DOHH2 (cell line): ENCODE results near the gene TAT.
"Not testable (repeated sequence)": the region's sequence is repeated elsewhere in the genome, so short reads cannot be mapped to it uniquely, and the experiment has no call there.

Experiments used
- H3F3A ChIP-seq: fragments of 200-600 bp; sonication (generic), shearing (Covaris generic); 2 replicates; pipeline ENCODE4 v1.6.0; 2016; ENCODE audit warnings: antibody characterized with exemption, mild to moderate bottlenecking; ENCODE audit not compliant: control insufficient read depth, insufficient read depth
- H3K27ac ChIP-seq: fragments of 200-600 bp; sonication (generic); 2 replicates; pipeline ENCODE4 v1.5.1; 2014; ENCODE audit warnings: low read depth, mild to moderate bottlenecking, low read length, moderate library complexity
- H3K27me3 ChIP-seq: fragments of 200-600 bp; sonication (generic); 2 replicates; pipeline ENCODE4 v1.6.1; 2014; ENCODE audit warnings: mild to moderate bottlenecking, low read length, mixed read lengths; ENCODE audit not compliant: control insufficient read depth
- H3K36me3 ChIP-seq: fragments of 200-600 bp; sonication (generic); 2 replicates; pipeline ENCODE4 v1.6.1; 2014; ENCODE audit warnings: mild to moderate bottlenecking, low read length, moderate library complexity, mixed read lengths; ENCODE audit not compliant: control insufficient read depth
- H3K4me1 ChIP-seq: fragments of 200-600 bp; sonication (generic); 2 replicates; pipeline ENCODE4 v1.6.1; 2014; ENCODE audit warnings: mild to moderate bottlenecking, low read length, mixed read lengths; ENCODE audit not compliant: control insufficient read depth
- H3K4me2 ChIP-seq: fragments of 200-600 bp; sonication (generic); 2 replicates; pipeline ENCODE4 v1.6.0; 2014; ENCODE audit warnings: mild to moderate bottlenecking, low read length, moderate library complexity
- H3K4me3 ChIP-seq: fragments of 200-600 bp; sonication (generic); 2 replicates; pipeline ENCODE4 v1.5.1; 2014; ENCODE audit warnings: mild to moderate bottlenecking, low read length, mixed read lengths
- H3K79me2 ChIP-seq: fragments of 200-600 bp; sonication (generic); 2 replicates; pipeline ENCODE4 v1.6.1; 2014; ENCODE audit warnings: mild to moderate bottlenecking, low read length, mixed read lengths; ENCODE audit not compliant: control insufficient read depth
- H3K9me2 ChIP-seq: fragments of 200-600 bp; sonication (generic); replicated peaks from 2 replicates; pipeline ENCODE4 v1.6.1; 2014; ENCODE audit warnings: mild to moderate bottlenecking, low read length, mixed read lengths; ENCODE audit not compliant: control insufficient read depth
- H3K9me3 ChIP-seq: fragments of 200-600 bp; sonication (generic); 2 replicates; pipeline ENCODE4 v1.6.1; 2014; ENCODE audit warnings: antibody characterized with exemption, low read length, mixed read lengths; ENCODE audit not compliant: control insufficient read depth, insufficient read depth
- H4K20me1 ChIP-seq: fragments of 200-600 bp; sonication (generic); 2 replicates; pipeline ENCODE4 v1.6.0; 2014; ENCODE audit warnings: low read depth, mild to moderate bottlenecking, antibody characterized with exemption, low read length, moderate library complexity; ENCODE audit not compliant: control insufficient read depth, insufficient read depth
- CTCF ChIP-seq: fragments of 200-600 bp; sonication (generic); IDR thresholded peaks from one replicate; pipeline ENCODE4 v1.5.1; 2014; ENCODE audit warnings: antibody characterized with exemption, mild to moderate bottlenecking, low read depth, low read length; ENCODE audit not compliant: poor library complexity, severe bottlenecking
- EZH2phosphoT487 ChIP-seq: fragments of 200-600 bp; sonication (generic); IDR thresholded peaks from 2 replicates; pipeline ENCODE4 v1.6.1; 2017; ENCODE audit warnings: borderline replicate concordance, mild to moderate bottlenecking, antibody characterized with exemption, low read length, moderate library complexity, mixed read lengths

Gene TAT

GRCh38 chr16:71564335-71564967, 12.4 kb downstream of the TAT start:
- TF ChIP-seq CTCF, result no peak
- no peak for TF ChIP-seq EZH2phosphoT487
- H3K27me3 ChIP-seq, result no peaks in the 10 kb centered on the region
- peaks cover 9% of the 10 kb centered on the region; the same call in 1 of the 2 replicates for H3K9me3 ChIP-seq
- 0 out of 2 replicates have a peak, but pooled peaks cover 4% of the 10 kb centered on the region for H3F3A ChIP-seq
- no peaks in the 10 kb centered on the region for H4K20me1 ChIP-seq
- no peaks in the 10 kb centered on the region for H3K36me3 ChIP-seq
- peak overlapping the region; percentile 83 for H3K27ac ChIP-seq
- peaks cover 20% of the 10 kb centered on the region for H3K4me1 ChIP-seq
- H3K4me3 ChIP-seq, result peak overlapping the region; percentile 74
- H3K4me2 ChIP-seq, result peak overlapping the region; percentile 85
- no peaks in the 10 kb centered on the region for H3K9me2 ChIP-seq
- no peaks in the 10 kb centered on the region for H3K79me2 ChIP-seq

- Histone ChIP-seq H3K79me2 (no peaks in the 10 kb centered on the region), H3K36me3 (no peaks in the 10 kb centered on the region), H3F3A (0 out of 2 replicates have a peak, but pooled peaks cover 4% of the 10 kb centered on the region), H3K27ac (no peak overlapping the region), H4K20me1 (no peaks in the 10 kb centered on the region), H3K4me3 (no peak overlapping the region), H3K27me3 (no peaks in the 10 kb centered on the region), H3K9me3 (peaks cover 9% of the 10 kb centered on the region; the same call in 1 of the 2 replicates), H3K4me1 (peaks cover 20% of the 10 kb centered on the region), H3K9me2 (no peaks in the 10 kb centered on the region), H3K4me2 (no peak overlapping the region)
- TF ChIP-seq CTCF, result no peak
- TF ChIP-seq EZH2phosphoT487, result no peak
These were observed 14.3 kb downstream of the TAT start for GRCh38 chr16:71562552-71562951.

GRCh38 chr16:71561886-71562285, 15.0 kb downstream of the TAT start:
- not testable (repeated sequence) for H3K27me3 ChIP-seq

GRCh38 chr16:71559855-71560254, 17.0 kb downstream of the TAT start:
- H3K79me2 ChIP-seq, result no peaks in the 10 kb centered on the region
- no peak overlapping the region for H3K4me2 ChIP-seq
- H3K27ac ChIP-seq, result no peak overlapping the region
- no peak overlapping the region for H3K4me3 ChIP-seq
- no peaks in the 10 kb centered on the region for H3K27me3 ChIP-seq
- TF ChIP-seq EZH2phosphoT487 (no peak), CTCF (no peak)
- H3K4me1 ChIP-seq, result peaks cover 8% of the 10 kb centered on the region
- H3K9me3 ChIP-seq, result peaks cover 9% of the 10 kb centered on the region; the same call in 1 of the 2 replicates
- H4K20me1 ChIP-seq, result no peaks in the 10 kb centered on the region
- H3K36me3 ChIP-seq, result no peaks in the 10 kb centered on the region
- 0 out of 2 replicates have a peak, but pooled peaks cover 4% of the 10 kb centered on the region for H3F3A ChIP-seq
- H3K9me2 ChIP-seq, result no peaks in the 10 kb centered on the region

More at GRCh38 chr16:71561886-71562285, 15.0 kb downstream of the TAT start:
- H3K27ac ChIP-seq, H3K36me3 ChIP-seq, H3F3A ChIP-seq, H3K9me3 ChIP-seq, H4K20me1 ChIP-seq, H3K4me2 ChIP-seq, H3K4me3 ChIP-seq, H3K79me2 ChIP-seq, H3K9me2 ChIP-seq: not testable (repeated sequence)
- H3K4me1 ChIP-seq, result peaks cover 20% of the 10 kb centered on the region
